BLaER1 (cell line): ENCODE results near the gene GGCX.

Source experiments
- H3K27ac ChIP-seq: shearing (Covaris generic); formaldehyde crosslinking; 2 replicates; pipeline ENCODE4 v1.8.1; 2022
- H3K27me3 ChIP-seq: shearing (Covaris generic); formaldehyde crosslinking; 2 replicates; pipeline ENCODE4 v1.8.1; 2022
- H3K36me3 ChIP-seq: shearing (Covaris generic); formaldehyde crosslinking; 2 replicates; pipeline ENCODE4 v1.8.1; 2022
- H3K4me1 ChIP-seq: shearing (Covaris generic); formaldehyde crosslinking; 2 replicates; pipeline ENCODE4 v1.8.1; 2022
- H3K4me2 ChIP-seq: shearing (Covaris generic); formaldehyde crosslinking; 2 replicates; pipeline ENCODE4 v1.8.1; 2022
- H3K4me3 ChIP-seq: shearing (Covaris generic); formaldehyde crosslinking; 2 replicates; pipeline ENCODE4 v1.8.1; 2022
- H3K9ac ChIP-seq: shearing (Covaris generic); formaldehyde crosslinking; 2 replicates; pipeline ENCODE4 v1.8.1; 2022
- H3K9me3 ChIP-seq: shearing (Covaris generic); formaldehyde crosslinking; 2 replicates; pipeline ENCODE4 v1.8.1; 2022
- H4K20me1 ChIP-seq: shearing (Covaris generic); formaldehyde crosslinking; 2 replicates; pipeline ENCODE4 v1.8.1; 2022
- Cebpa-rat ChIP-seq: shearing (Covaris generic); IDR thresholded peaks from 2 replicates; pipeline ENCODE4 v1.8.1; 2022

The GGCX gene

GRCh38 chr2:85600951-85601770 is 39.9 kb upstream of the GGCX start:
- Histone ChIP-seq H3K9ac (0 out of 2 replicates have a peak overlapping the region, but pooled peaks have one; percentile 82), H3K27me3 (no peaks in the 10 kb centered on the region), H4K20me1 (peaks cover 50% of the 10 kb centered on the region; the same call in 1 of the 2 replicates), H3K27ac (no peak overlapping the region), H3K9me3 (no peaks in the 10 kb centered on the region), H3K36me3 (peaks cover 44% of the 10 kb centered on the region), H3K4me3 (peak overlapping the region; percentile 81), H3K4me1 (peaks cover 42% of the 10 kb centered on the region), H3K4me2 (peak overlapping the region; percentile 97)
- TF ChIP-seq Cebpa-rat = no peak

GRCh38 chr2:85600235-85600575 is 38.9 kb upstream of the GGCX start:
- H3K36me3 ChIP-seq = peaks cover 44% of the 10 kb centered on the region
- peaks cover 45% of the 10 kb centered on the region; the same call in 1 of the 2 replicates for H4K20me1 ChIP-seq
- no peak overlapping the region for H3K27ac ChIP-seq
- no peak overlapping the region for H3K9ac ChIP-seq
- H3K4me3 ChIP-seq = no peak overlapping the region
- no peak for TF ChIP-seq Cebpa-rat
- peaks cover 44% of the 10 kb centered on the region for H3K4me1 ChIP-seq
- no peak overlapping the region for H3K4me2 ChIP-seq
- no peaks in the 10 kb centered on the region for H3K9me3 ChIP-seq
- H3K27me3 ChIP-seq = no peaks in the 10 kb centered on the region

- peaks cover 44% of the 10 kb centered on the region for H3K36me3 ChIP-seq
- no peak overlapping the region for H3K4me2 ChIP-seq
- no peak for TF ChIP-seq Cebpa-rat
Measured at GRCh38 chr2:85599468-85600234, 38.4 kb upstream of the GGCX start.

GRCh38 chr2:85598594-85599340 is 37.5 kb upstream of the GGCX start:
- H3K9ac ChIP-seq = no peak overlapping the region
- H3K36me3 ChIP-seq = peaks cover 44% of the 10 kb centered on the region
- H3K27ac ChIP-seq = no peak overlapping the region
- H3K9me3 ChIP-seq = no peaks in the 10 kb centered on the region
- no peaks in the 10 kb centered on the region for H3K27me3 ChIP-seq
- H3K4me1 ChIP-seq = peaks cover 45% of the 10 kb centered on the region
- peaks cover 32% of the 10 kb centered on the region; the same call in 1 of the 2 replicates for H4K20me1 ChIP-seq
- no peak for TF ChIP-seq Cebpa-rat
- H3K4me3 ChIP-seq = no peak overlapping the region
- no peak overlapping the region for H3K4me2 ChIP-seq

More at GRCh38 chr2:85599468-85600234, 38.4 kb upstream of the GGCX start:
- no peak overlapping the region for H3K27ac ChIP-seq
- H3K9me3 ChIP-seq = no peaks in the 10 kb centered on the region
- H3K4me1 ChIP-seq = peaks cover 45% of the 10 kb centered on the region
- peaks cover 40% of the 10 kb centered on the region; the same call in 1 of the 2 replicates for H4K20me1 ChIP-seq
- H3K4me3 ChIP-seq = no peak overlapping the region
- H3K9ac ChIP-seq = peak overlapping the region; percentile 15; the same call in 1 of the 2 replicates
- no peaks in the 10 kb centered on the region for H3K27me3 ChIP-seq

DNA sequence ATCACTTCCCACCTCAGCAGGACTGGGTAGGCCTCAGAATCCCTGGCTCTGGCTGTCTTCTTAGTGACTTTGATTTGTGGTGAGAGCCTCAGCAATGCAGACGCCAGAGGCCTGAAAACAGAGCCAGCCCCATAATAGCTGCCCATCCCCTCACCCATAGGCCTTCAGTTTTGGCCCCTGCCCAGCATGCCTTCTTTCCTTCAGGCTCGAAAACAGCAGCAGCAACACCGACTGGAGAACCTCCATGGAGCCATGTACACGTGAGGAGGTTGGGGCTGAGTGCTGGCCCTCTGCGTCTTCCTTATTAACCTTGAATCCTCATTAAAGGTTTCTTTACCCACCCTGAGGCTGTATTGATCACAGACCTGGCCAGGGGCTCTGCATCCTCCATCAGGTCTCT is 35.9 kb upstream of the GGCX start:
- no peaks in the 10 kb centered on the region for H3K9me3 ChIP-seq
- H3K4me1 ChIP-seq = peaks cover 38% of the 10 kb centered on the region
- TF ChIP-seq Cebpa-rat = no peak
- 0 out of 2 replicates have a peak overlapping the region, but pooled peaks have one; percentile 95 for H3K4me3 ChIP-seq
- peaks cover 36% of the 10 kb centered on the region; the same call in 1 of the 2 replicates for H4K20me1 ChIP-seq
- 0 out of 2 replicates have a peak overlapping the region, but pooled peaks have one; percentile 92 for H3K9ac ChIP-seq
- H3K27me3 ChIP-seq = no peaks in the 10 kb centered on the region
- no peak overlapping the region for H3K27ac ChIP-seq
- H3K4me2 ChIP-seq = peak overlapping the region; percentile 91
- H3K36me3 ChIP-seq = peaks cover 54% of the 10 kb centered on the region

DNA sequence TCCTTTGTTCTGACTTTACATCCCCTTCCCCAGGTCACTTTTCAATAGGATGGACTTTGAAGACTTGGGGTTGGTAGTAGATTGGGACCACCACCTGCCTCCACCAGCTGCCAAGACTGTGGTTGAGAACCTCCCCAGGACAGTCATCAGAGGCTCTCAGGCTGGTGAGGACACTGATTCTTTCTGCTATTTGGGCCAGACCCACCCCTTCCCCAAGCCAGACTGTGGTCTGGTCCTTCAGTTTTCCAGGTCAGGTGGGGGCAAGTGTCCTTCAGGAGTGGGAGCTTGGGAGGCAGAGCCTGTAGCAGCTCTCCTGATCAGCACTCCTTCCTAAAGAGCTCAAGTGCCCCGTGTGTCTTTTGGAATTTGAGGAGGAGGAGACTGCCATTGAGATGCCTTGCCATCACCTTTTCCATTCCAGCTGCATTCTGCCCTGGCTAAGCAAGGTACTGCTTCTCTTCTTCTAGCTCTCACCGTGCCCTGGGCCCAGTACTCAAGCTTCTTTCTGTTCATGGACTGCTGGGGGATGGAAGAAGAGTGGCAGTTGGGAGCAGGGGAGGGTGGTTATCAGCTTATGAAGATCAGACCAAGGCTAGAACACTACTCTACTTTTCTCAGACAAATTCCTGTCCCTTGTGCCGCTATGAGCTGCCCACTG is 35.3 kb upstream of the GGCX start:
- peaks cover 60% of the 10 kb centered on the region for H3K36me3 ChIP-seq
- H3K27ac ChIP-seq = peak overlapping the region; percentile 88; the same call in 1 of the 2 replicates

DNA sequence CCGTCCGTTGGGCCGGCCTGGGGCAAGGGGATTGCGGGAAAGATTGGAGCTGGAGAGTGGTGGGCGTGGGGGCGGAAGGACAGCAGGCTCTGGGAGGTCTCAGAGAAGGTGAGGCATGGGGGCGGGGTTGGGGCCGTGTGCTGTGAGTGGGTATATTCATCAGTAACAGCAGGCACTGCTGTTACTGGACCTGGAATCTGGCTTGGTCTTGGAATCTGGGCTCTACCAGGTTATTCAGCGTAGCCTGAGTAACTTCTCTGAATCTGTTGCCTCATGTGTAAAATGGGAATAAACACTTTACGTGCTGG is 34.7 kb upstream of the GGCX start:
- Histone ChIP-seq H3K4me3 (peak overlapping the region; percentile 95), H3K9me3 (no peaks in the 10 kb centered on the region), H3K4me2 (peak overlapping the region; percentile 91), H3K9ac (peak overlapping the region; percentile 92), H3K36me3 (peaks cover 66% of the 10 kb centered on the region), H3K27ac (peak overlapping the region; percentile 88), H3K4me1 (peaks cover 31% of the 10 kb centered on the region), H3K27me3 (no peaks in the 10 kb centered on the region), H4K20me1 (peaks cover 36% of the 10 kb centered on the region; the same call in 1 of the 2 replicates)
- TF ChIP-seq Cebpa-rat = no peak

More for the DNA sequence above, 35.3 kb upstream of the GGCX start:
- Histone ChIP-seq H4K20me1 (peaks cover 36% of the 10 kb centered on the region; the same call in 1 of the 2 replicates), H3K4me2 (peak overlapping the region; percentile 91), H3K9ac (peak overlapping the region; percentile 92), H3K4me1 (peaks cover 33% of the 10 kb centered on the region), H3K27me3 (no peaks in the 10 kb centered on the region), H3K9me3 (no peaks in the 10 kb centered on the region), H3K4me3 (peak overlapping the region; percentile 95)
- TF ChIP-seq Cebpa-rat = no peak

- peaks cover 36% of the 10 kb centered on the region; the same call in 1 of the 2 replicates for H4K20me1 ChIP-seq
- peak within 1 kb of the TSS; percentile 92 for H3K9ac ChIP-seq
- peak within 1 kb of the TSS; percentile 88 for H3K27ac ChIP-seq
- peaks cover 36% of the 10 kb centered on the region for H3K4me1 ChIP-seq
- peak within 1 kb of the TSS; percentile 91 for H3K4me2 ChIP-seq
- H3K36me3 ChIP-seq = peaks cover 66% of the 10 kb centered on the region
- no peaks in the 10 kb centered on the region for H3K27me3 ChIP-seq
- H3K4me3 ChIP-seq = peak within 1 kb of the TSS; percentile 95
- no peak for TF ChIP-seq Cebpa-rat
- H3K9me3 ChIP-seq = no peaks in the 10 kb centered on the region
Measured at GRCh38 chr2:85595301-85596025, 34.2 kb upstream of the GGCX start, which contains the start of gene RNF181. TSS of gene RNF181 (plus strand) at chr2:85595745. CDS start at chr2:85595764, 19 bp downstream.
